Loucy (cell line): ENCODE results near the gene PACRG.

Experiments
- CTCF ChIP-seq: fragments of 200-600 bp; sonication (generic); conservative IDR thresholded peaks from 2 replicates; pipeline ENCODE4 v1.5.1; 2014; ENCODE audit warnings: mild to moderate bottlenecking, antibody characterized with exemption, low read length
- EZH2phosphoT487 ChIP-seq: fragments of 200-600 bp; IDR thresholded peaks from 2 replicates; pipeline ENCODE4 v1.6.1; 2018; ENCODE audit warnings: antibody characterized with exemption, mild to moderate bottlenecking, moderate library complexity, borderline replicate concordance

- no peak for TF ChIP-seq CTCF
- TF ChIP-seq EZH2phosphoT487 = no peak
Measured at GRCh38 chr6:162705736-162706135, 22.0 kb upstream of the PACRG start.
